Left ventricle myocardium inferior (tissue), 1 donor: ENCODE data around the gene FOSB. TPM values are rescaled to one million over a fixed set of nuclear protein-coding genes. Genes with fewer than 3 reads are reported as not detected.

ENCODE experiments used
- DNase-seq: peaks from one replicate; pipeline ENCODE4 v3.0.0-alpha.2; 2020
- H3K27ac ChIP-seq: fragments of 200-600 bp; replicated peaks from 2 replicates; pipeline ENCODE4 v1.8.0; 2021
- H3K27me3 ChIP-seq: fragments of 200-600 bp; 2 replicates; pipeline ENCODE4 v1.8.0; 2021; ENCODE audit warnings: low read depth
- H3K36me3 ChIP-seq: fragments of 200-600 bp; 2 replicates; pipeline ENCODE4 v1.8.0; 2021
- H3K4me1 ChIP-seq: fragments of 200-600 bp; 2 replicates; pipeline ENCODE4 v1.8.0; 2021
- H3K4me3 ChIP-seq: fragments of 200-600 bp; 2 replicates; pipeline ENCODE4 v1.8.0; 2021; ENCODE audit warnings: mild to moderate bottlenecking, moderate library complexity
- H3K9me3 ChIP-seq: fragments of 200-600 bp; replicated peaks from 2 replicates; pipeline ENCODE4 v1.8.0; 2021
- intact Hi-C: fragments of 100-400 bp; cut with micrococcal nuclease; formaldehyde crosslinking; loops from one replicate; pipeline ENCODE4 v1.11.0; 2022
- long read RNA-seq: library from polyadenylated mRNA; unstranded; transcript quantifications from one replicate; pipeline ENCODE4 v2.0.0, GENCODE V29; 2021
- total RNA-seq: library from RNA; stranded (reverse); fragmentation: NEBNext Ultra II Directional; extraction: Animal tissue kit (Norgen Biotek cat#: 25700); gene quantifications from one replicate; pipeline ENCODE4 v1.2.1, GENCODE V29; 2021
- TF ChIP-seq, protein P1 (sequence below): fragments of 200-600 bp; IDR thresholded peaks from 2 replicates; pipeline ENCODE4 v1.8.0; 2021; ENCODE audit warnings: antibody characterized with exemption, mild to moderate bottlenecking, borderline replicate concordance
- donor health status: DM: no; HTN: yes; CAD: no; lungs with severe emphysema.

FOSB gene
- 0.33 TPM for total RNA-seq
- long read RNA-seq = 0 reads

DNA sequence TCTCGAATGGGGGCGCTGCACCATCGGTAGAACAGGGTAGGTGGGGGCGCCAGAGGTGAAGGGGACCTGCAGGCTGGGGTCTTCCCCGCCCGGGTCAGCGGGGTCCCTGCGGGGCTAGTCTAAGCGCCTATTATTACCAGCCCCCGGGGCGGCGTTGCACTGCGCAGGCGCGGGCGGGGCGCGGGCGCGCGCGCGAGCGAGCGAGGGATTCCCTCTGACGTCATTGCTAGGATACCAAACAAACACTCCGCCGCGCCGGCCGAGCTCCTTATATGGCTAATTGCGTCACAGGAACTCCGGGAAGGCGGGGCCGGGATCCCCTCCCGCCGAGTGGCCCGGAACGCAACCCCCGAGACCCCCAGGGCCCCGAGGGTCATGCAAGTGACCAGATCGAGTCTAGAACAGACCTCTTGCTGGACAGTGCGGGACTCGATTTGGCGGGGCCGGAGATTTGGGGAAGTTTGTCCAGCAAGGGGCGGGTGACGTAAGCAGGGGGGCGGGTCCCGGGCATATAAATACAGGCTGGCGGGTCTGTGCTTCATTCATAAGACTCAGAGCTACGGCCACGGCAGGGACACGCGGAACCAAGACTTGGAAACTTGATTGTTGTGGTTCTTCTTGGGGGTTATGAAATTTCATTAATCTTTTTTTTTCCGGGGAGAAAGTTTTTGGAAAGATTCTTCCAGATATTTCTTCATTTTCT, at the start of gene FOSB:
Gene FOSB (plus strand): TSS at position 541 of the 703 bp plus-strand sequence. CDS start 591 bp downstream, outside the sequence.
- intact Hi-C loops = no loop called here
- Histone ChIP-seq H3K27ac (peak within 1 kb of the TSS; percentile 95), H3K27me3 (peaks cover 12% of the 10 kb centered on the region), H3K36me3 (no peaks in the 10 kb centered on the region), H3K9me3 (no peaks in the 10 kb centered on the region), H3K4me1 (peaks cover 44% of the 10 kb centered on the region), H3K4me3 (peak within 1 kb of the TSS; percentile 81)
- TF ChIP-seq, protein P1, sequence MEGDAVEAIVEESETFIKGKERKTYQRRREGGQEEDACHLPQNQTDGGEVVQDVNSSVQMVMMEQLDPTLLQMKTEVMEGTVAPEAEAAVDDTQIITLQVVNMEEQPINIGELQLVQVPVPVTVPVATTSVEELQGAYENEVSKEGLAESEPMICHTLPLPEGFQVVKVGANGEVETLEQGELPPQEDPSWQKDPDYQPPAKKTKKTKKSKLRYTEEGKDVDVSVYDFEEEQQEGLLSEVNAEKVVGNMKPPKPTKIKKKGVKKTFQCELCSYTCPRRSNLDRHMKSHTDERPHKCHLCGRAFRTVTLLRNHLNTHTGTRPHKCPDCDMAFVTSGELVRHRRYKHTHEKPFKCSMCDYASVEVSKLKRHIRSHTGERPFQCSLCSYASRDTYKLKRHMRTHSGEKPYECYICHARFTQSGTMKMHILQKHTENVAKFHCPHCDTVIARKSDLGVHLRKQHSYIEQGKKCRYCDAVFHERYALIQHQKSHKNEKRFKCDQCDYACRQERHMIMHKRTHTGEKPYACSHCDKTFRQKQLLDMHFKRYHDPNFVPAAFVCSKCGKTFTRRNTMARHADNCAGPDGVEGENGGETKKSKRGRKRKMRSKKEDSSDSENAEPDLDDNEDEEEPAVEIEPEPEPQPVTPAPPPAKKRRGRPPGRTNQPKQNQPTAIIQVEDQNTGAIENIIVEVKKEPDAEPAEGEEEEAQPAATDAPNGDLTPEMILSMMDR = no peak
- DNase-seq = peak; percentile 95

DNA sequence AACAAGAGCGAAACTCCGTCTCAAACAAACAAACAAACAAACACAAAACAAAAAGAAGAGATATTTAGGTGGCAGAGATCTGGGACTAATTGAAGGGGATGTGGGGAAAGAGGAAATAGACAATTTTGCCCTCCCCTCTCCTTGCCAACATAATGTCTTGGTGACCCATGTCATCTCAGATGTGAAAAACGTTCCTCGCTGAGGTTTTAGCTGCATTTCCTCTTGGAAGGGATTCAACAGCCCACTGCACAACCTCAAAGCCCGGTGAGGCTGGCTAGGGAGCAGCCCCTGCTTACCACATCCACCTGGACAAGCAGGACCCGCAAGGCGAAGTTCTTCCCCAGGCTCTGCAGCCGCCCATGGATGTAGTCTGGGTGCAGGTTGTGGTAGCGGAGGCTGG, 49.0 kb upstream of the FOSB start:
- no peak overlapping the region for H3K27ac ChIP-seq
- H3K4me1 ChIP-seq = peaks cover 44% of the 10 kb centered on the region
- DNase-seq = no peak
- no peaks in the 10 kb centered on the region for H3K9me3 ChIP-seq
- TF ChIP-seq, protein P1 = no peak
- intact Hi-C loops = no loop called here
- H3K4me3 ChIP-seq = no peak overlapping the region
- H3K36me3 ChIP-seq = peaks cover 62% of the 10 kb centered on the region
- H3K27me3 ChIP-seq = no peaks in the 10 kb centered on the region

DNA sequence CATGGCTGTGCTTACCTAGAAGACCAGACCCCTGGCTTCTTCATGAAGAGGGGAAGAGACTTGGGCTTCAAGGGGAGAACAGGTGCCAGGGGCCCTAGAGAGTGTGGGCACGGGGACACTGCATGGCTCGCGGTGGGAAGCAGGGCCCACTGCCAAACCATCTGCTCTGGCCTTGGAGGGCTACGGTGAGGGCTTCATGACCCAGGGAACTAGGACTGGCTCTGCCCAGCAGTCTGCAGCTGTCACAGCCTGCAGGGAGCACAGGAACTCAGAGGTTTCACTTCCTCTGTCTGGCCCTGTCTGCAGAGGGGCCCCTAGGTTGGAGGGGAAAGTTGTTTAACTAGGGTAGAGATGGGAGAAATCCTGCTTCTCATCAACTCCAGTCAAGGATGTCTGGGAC, 48.4 kb upstream of the FOSB start:
- H3K27ac ChIP-seq = no peak overlapping the region
- peaks cover 45% of the 10 kb centered on the region for H3K4me1 ChIP-seq
- TF ChIP-seq, protein P1 = no peak
- H3K4me3 ChIP-seq = no peak overlapping the region
- no peaks in the 10 kb centered on the region for H3K9me3 ChIP-seq
- DNase-seq = no peak
- intact Hi-C loops = no loop called here
- peaks cover 56% of the 10 kb centered on the region for H3K36me3 ChIP-seq
- no peaks in the 10 kb centered on the region for H3K27me3 ChIP-seq

DNA sequence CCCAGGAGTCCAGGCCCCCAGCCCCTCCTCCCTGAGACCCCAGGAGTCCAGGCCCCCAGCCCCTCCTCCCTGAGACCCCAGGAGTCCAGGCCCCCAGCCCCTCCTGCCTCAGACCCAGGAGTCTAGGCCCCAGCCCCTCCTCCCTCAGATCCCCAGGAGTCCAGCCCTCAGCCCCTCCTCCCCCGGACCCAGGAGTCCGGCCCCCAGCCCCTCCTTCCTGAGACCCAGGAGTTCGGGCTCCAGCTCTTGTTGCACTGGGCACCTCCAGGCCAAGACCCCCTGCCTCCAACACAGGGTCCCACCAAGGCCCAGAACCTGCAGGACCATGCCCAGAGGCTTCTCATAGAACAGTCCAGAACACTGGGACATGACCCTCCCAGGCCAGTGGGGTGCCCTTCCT, 47.9 kb upstream of the FOSB start:
- DNase-seq = no peak
- intact Hi-C loops = no loop called here
- TF ChIP-seq, protein P1 = no peak
- Histone ChIP-seq H3K4me1 (peaks cover 50% of the 10 kb centered on the region), H3K4me3 (no peak overlapping the region), H3K27me3 (no peaks in the 10 kb centered on the region), H3K27ac (no peak overlapping the region), H3K9me3 (no peaks in the 10 kb centered on the region), H3K36me3 (peaks cover 51% of the 10 kb centered on the region)

DNA sequence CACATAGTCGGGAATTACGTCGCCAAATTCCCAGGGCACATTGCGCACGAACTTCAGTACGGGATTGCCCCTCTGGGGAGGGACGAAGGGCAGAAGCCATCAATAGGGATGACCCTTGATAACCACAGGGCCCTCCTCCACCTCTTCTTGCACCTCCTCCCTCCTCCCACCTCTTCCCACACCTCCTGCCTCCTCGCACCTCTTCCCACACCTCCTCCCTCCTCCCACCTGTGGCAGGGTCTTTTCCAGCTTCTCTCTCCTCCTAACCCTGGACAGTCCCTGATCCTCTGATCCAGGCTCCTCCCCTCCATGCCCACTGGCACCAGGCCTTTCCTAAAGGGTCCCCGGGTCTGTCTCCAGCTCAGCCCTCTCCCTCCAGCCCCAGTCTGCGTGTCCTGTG, 47.4 kb upstream of the FOSB start:
- H3K27me3 ChIP-seq = no peaks in the 10 kb centered on the region
- TF ChIP-seq, protein P1 = no peak
- peaks cover 54% of the 10 kb centered on the region for H3K4me1 ChIP-seq
- intact Hi-C loops = no loop called here
- no peak for DNase-seq
- peaks cover 48% of the 10 kb centered on the region for H3K36me3 ChIP-seq
- H3K27ac ChIP-seq = no peak overlapping the region
- H3K4me3 ChIP-seq = no peak overlapping the region
- no peaks in the 10 kb centered on the region for H3K9me3 ChIP-seq
